ENCODE results near the gene PLCG1. TPM values are rescaled to one million over a fixed set of nuclear protein-coding genes. Genes with fewer than 3 reads are reported as not detected.

The PLCG1 gene
- total and polyA plus RNA-seq, 2 donors (not counting 3 experiments of a cell fraction or from before 2014, with no cell fraction given) = 164 to 224 TPM

DNA sequence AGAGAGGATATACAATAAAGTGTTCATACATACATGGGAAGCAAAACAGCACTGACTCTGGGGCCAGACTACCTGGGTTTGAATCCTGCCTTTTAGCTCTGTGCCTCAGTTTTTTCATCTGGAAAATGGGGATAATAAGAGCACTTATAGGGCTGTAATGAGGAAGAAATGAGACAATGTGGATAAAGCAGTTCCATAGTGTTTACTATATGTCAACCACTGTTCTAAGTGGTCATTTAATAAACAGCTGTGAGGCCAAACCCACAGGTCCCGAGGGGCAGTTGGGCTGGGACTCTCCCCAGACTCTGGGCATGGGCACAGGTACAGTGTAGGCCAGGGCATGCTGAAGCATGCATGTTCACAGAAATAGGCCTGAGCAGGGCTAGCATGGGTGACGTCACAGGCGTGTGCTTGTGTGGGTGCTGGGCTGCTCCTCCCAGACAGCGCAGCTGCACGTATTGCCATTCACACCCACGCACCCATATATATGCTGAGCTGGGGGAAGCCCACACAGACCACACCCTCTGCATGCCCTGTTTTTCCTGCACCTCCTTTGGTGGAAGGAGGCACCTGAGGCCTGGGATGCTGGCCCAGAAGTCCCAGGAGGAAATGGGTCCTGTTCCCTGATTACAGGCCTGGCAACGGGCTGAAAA, 3.5 kb upstream of the PLCG1 start:
- Histone ChIP-seq H3K79me2 (ENCODE audit: control insufficient read depth, insufficient read depth, low read length) (peaks cover 13% of the 10 kb centered on the region), H3K9me3 (replicated peaks; ENCODE audit: control insufficient read depth, insufficient read depth, low read length) (no peaks in the 10 kb centered on the region), H3K9ac (replicated peaks; ENCODE audit: extremely low read depth, insufficient read depth, low read length) (no peak overlapping the region), H3K36me3 (ENCODE audit: control insufficient read depth in 2 of 2, extremely low read depth in 1 of 2, insufficient read depth in 2 of 2, low read length in 2 of 2) (no peaks in the 10 kb centered on the region), H4K20me1 (replicated peaks; ENCODE audit: control insufficient read depth, extremely low read depth, insufficient read depth, low read length) (no peaks in the 10 kb centered on the region), H3K4me2 (ENCODE audit: insufficient read depth, low read length) (no peak overlapping the region), H3K4me3 (replicated peaks in 1 of 3; ENCODE audit: insufficient read depth in 1 of 3, low read depth in 1 of 3, low read length in 3 of 3) (no peak overlapping the region), H2AFZ (ENCODE audit: low read depth, low read length) (no peak overlapping the region), H3K9me1 (replicated peaks; ENCODE audit: control insufficient read depth, extremely low read depth, insufficient read depth, low read length) (no peaks in the 10 kb centered on the region), H3K4me1 (ENCODE audit: control insufficient read depth, extremely low read depth, insufficient read depth, low read length) (peaks cover 7% of the 10 kb centered on the region), H3K27me3 (ENCODE audit: control insufficient read depth in 2 of 2, insufficient read depth in 2 of 2, low read length in 2 of 2) (no peaks in the 10 kb centered on the region), H3K27ac (ENCODE audit: insufficient read depth, low read depth, low read length) (no peak overlapping the region)
- TF ChIP-seq, protein P1, sequence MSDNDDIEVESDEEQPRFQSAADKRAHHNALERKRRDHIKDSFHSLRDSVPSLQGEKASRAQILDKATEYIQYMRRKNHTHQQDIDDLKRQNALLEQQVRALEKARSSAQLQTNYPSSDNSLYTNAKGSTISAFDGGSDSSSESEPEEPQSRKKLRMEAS (IDR thresholded peaks at IDR 0.05; ENCODE audit: insufficient read depth, insufficient read length) = no peak
- no peak for TF ChIP-seq MYC (IDR thresholded peaks at IDR 0.05; ENCODE audit: low read depth, low read length)
- no peak for TF ChIP-seq POLR2A (IDR thresholded peaks at IDR 0.05; ENCODE audit: low read depth, low read length)
- no peak for TF ChIP-seq EZH2 (IDR thresholded peaks at IDR 0.05; ENCODE audit: borderline replicate concordance, low read depth, low read length, severe bottlenecking)
- dilution Hi-C loops (cut with MboI; ENCODE audit: extremely low pct_ligation_motif_present, low sequenced_read_pairs) = no loop called here
- POLR2A ChIA-PET = interaction anchor here (0.5 kb wide), 1 partner anchor 133 kb away, joined by 4 read pairs; no protein-coding TSS in a partner anchor
- BruUV-seq (replicated peaks) = no TSS peak
- CTCF ChIA-PET = interaction anchor here (0.7 to 5.9 kb wide), 13 partner anchors 12 to 284 kb away, joined by 3 to 126 read pairs (median 12); partner anchors contain the start of gene LPIN3
- DNase-seq (ENCODE audit: low read depth, low spot score) (no peak), FAIRE-seq (no peak)
- intact Hi-C loops (cut with micrococcal nuclease) = loop anchor here (2.0 kb wide), 1 partner anchor 39 kb away; no protein-coding TSS in a partner anchor

DNA sequence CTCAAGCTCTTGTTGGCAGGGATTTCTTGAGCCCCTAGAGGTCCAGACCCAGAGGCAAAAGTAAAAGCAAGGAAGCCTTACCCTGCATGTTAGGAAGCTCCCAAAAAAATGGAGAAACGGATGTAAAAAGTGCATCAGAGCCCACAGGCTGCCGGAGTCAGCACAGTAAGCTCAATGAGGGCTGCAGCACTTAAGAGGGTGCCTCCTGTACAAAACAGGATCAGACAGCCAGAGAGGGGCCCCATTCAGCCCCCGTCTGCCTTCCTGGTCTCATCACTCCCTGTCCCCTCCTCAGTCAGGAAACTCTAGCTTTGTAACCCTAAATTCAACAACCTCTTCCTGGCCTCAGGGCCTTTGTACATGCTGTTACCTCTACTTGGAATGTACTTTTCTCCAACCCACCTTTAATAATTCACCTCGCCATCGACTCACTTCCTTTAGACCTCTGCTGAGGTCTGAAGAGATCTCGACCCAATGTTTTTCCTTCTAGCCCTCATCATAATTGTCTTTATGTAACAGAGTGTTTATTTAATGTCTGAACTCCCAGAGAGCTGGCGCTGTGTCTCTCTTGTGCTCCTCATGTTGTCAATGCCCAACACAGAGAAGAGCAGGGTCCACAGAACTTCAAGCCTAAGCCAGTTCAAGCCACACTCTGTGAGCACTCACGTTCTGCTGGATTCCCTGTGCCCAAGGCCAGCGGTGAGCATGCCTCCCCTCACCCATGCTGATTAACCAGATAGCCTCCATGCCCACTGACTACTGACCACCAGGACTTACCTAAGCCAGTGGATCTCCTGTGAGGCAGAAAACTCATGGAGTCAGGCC, 2.8 kb upstream of the PLCG1 start:
- Histone ChIP-seq H3K9ac (replicated peaks; ENCODE audit: extremely low read depth, insufficient read depth, low read length) (no peak overlapping the region), H3K27me3 (ENCODE audit: control insufficient read depth in 2 of 2, insufficient read depth in 2 of 2, low read length in 2 of 2) (no peaks in the 10 kb centered on the region), H2AFZ (ENCODE audit: low read depth, low read length) (no peak overlapping the region), H3K27ac (ENCODE audit: insufficient read depth, low read depth, low read length) (no peak overlapping the region), H4K20me1 (replicated peaks; ENCODE audit: control insufficient read depth, extremely low read depth, insufficient read depth, low read length) (no peaks in the 10 kb centered on the region), H3K9me3 (replicated peaks; ENCODE audit: control insufficient read depth, insufficient read depth, low read length) (no peaks in the 10 kb centered on the region), H3K36me3 (ENCODE audit: control insufficient read depth in 2 of 2, extremely low read depth in 1 of 2, insufficient read depth in 2 of 2, low read length in 2 of 2) (no peaks in the 10 kb centered on the region), H3K4me2 (ENCODE audit: insufficient read depth, low read length) (no peak overlapping the region), H3K4me3 (replicated peaks in 1 of 3; ENCODE audit: insufficient read depth in 1 of 3, low read depth in 1 of 3, low read length in 3 of 3) (no peak overlapping the region), H3K4me1 (ENCODE audit: control insufficient read depth, extremely low read depth, insufficient read depth, low read length) (peaks cover 14% of the 10 kb centered on the region), H3K9me1 (replicated peaks; ENCODE audit: control insufficient read depth, extremely low read depth, insufficient read depth, low read length) (no peaks in the 10 kb centered on the region), H3K79me2 (ENCODE audit: control insufficient read depth, insufficient read depth, low read length) (peaks cover 21% of the 10 kb centered on the region)
- dilution Hi-C loops (cut with MboI; ENCODE audit: extremely low pct_ligation_motif_present, low sequenced_read_pairs) (no loop called here), intact Hi-C loops (cut with micrococcal nuclease) (loop anchor here (1.0 to 5.0 kb wide), 4 partner anchors 38 to 483 kb away; partner anchors contain the start of gene CHD6)
- ChIA-PET CTCF (interaction anchor here (0.6 to 5.9 kb wide), 50 partner anchors 9 to 301 kb away, joined by 3 to 126 read pairs (median 4); partner anchors contain the start of gene LPIN3), POLR2A (interaction anchor here (0.7 kb wide), 1 partner anchor 13 kb away, joined by 3 read pairs; no protein-coding TSS in a partner anchor)
- TF ChIP-seq POLR2A (IDR thresholded peaks at IDR 0.05; ENCODE audit: low read depth, low read length) = no peak
- no TSS peak for BruUV-seq (replicated peaks)
- peak; percentile 28 for FAIRE-seq
- no peak for DNase-seq (ENCODE audit: low read depth, low spot score)

All from endothelial cell of umbilical vein (primary cell).